Activated CD8-positive, alpha-beta memory T cell treated with anti-CD3 and anti-CD28 coated beads for 4 hours (primary cell): ENCODE data around the gene PTGER1.
"Not testable (repeated sequence)": the region's sequence is repeated elsewhere in the genome, so short reads cannot be mapped to it uniquely, and the experiment has no call there.

Experiments used
- DNase-seq, 2 donors: peaks; one replicate each; pipeline ENCODE4 v3.0.0-alpha.2; 2020; ENCODE audit warnings: low read depth in 2 of 2

PTGER1 gene

GRCh38 chr19:14474827-14475226, 327 bp downstream of the PTGER1 start:
- DNase-seq: no peak

- no peak for DNase-seq
These were observed 1.1 kb downstream of the PTGER1 start for GRCh38 chr19:14473978-14474578.

GRCh38 chr19:14473073-14473977, 1.8 kb downstream of the PTGER1 start:
- DNase-seq: no peak

DNA sequence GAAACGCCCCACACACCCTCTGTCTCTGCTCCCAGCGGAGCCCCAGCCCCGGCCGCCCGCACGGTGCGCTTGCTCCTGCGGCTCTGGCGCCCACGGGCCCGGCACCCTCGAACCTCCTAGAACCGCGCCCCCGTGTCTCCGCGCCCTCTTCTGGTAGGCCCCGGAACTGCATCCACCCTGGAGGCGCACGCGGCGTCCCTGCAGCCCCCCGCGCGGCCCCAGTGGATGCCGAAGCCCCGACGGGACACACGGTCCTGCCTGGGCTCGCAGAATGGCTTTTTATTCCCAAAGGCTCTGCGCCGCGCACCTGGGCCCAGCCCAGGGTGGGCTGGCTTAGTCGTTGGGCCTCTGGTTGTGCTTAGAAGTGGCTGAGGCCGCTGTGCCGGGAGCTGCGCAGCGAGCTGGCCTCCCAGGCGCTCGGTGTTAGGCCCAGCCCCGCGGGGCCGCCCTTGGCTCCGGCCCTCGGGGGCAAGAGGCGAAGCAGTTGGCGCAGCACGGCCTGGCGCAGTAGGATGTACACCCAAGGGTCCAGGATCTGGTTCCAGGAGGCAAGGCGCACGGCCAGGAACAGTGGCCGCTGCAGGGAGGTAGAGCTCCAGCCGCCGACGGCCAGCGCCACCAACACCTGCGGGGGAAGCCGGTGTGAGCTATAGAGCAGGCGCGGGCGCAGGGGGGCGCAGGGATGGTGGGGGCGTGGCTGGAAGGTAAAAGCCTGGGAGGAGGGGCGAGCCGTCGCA, 2.8 kb downstream of the PTGER1 start:
- DNase-seq: peak; percentile 66 to 83

- DNase-seq: no peak
These were observed 3.5 kb downstream of the PTGER1 start for GRCh38 chr19:14471436-14472187.

- no peak for DNase-seq
These were observed 4.9 kb downstream of the PTGER1 start for GRCh38 chr19:14470031-14470876.

DNA sequence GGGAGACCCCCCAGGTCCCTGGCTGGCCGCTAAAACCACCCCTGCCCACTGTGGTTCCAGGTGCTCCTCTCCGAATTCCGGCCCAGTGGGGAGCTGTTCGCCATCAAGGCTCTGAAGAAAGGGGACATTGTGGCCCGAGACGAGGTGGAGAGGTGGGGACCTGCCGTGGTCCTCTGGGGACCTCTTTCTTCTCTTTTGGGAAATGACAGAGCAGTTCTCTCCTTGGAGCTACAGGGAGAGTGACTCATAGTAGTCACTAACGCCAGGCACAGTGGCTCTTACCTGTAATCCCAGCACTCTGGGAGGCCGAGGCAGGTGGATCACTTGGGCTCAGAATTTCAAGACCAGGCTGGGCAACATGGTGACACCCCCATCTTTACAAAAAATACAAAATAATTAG, 7.3 kb downstream of the PTGER1 start:
- DNase-seq: no peak

- no peak for DNase-seq
These were observed 7.8 kb downstream of the PTGER1 start for GRCh38 chr19:14467391-14467790.

DNA sequence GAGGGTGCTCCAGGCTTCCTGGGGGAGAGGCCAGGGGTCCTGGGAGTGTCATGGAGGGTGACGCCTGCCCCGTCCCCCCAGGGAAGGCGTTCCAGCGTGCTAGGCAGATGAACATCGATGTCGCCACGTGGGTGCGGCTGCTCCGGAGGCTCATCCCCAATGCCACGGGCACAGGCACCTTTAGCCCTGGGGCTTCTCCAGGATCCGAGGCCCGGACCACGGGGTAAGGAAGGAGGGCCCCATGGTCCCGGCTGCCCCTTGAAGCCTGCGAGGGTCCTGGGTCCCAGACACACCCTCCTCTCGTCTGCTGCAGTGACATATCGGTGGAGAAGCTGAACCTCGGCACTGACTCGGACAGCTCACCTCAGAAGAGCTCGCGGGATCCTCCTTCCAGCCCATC, 11.4 kb downstream of the PTGER1 start:
- no peak for DNase-seq

GRCh38 chr19:14462401-14462800, 12.8 kb downstream of the PTGER1 start:
- not testable (repeated sequence) for DNase-seq

GRCh38 chr19:14460935-14461334, 14.2 kb downstream of the PTGER1 start:
- DNase-seq: no peak

GRCh38 chr19:14459703-14460102, 15.5 kb downstream of the PTGER1 start:
- DNase-seq: peak in 1 of 2 donors; percentile 17

- not testable (repeated sequence) for DNase-seq
These were observed 22.9 kb downstream of the PTGER1 start for GRCh38 chr19:14452303-14452702.

DNA sequence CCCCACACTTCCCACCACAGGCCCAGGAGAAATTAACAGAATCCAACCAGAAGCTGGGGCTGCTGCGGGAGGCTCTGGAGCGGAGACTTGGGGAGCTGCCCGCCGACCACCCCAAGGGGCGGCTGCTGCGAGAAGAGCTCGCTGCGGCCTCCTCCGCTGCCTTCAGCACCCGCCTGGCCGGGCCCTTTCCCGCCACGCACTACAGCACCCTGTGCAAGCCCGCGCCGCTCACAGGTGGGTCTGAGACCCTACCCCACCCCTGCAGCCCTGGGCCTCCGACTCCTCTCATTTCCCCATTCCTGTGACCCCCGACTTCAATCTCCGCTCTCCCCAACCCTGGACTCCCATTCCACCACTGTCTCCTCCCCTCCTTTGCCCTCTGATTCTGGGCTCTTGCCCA, 24.3 kb downstream of the PTGER1 start:
- no peak for DNase-seq

- DNase-seq: peak in 1 of 2 donors; percentile 28
These were observed 24.8 kb downstream of the PTGER1 start for GRCh38 chr19:14450168-14450874.

GRCh38 chr19:14449321-14449720, 25.8 kb downstream of the PTGER1 start:
- no peak for DNase-seq

DNA sequence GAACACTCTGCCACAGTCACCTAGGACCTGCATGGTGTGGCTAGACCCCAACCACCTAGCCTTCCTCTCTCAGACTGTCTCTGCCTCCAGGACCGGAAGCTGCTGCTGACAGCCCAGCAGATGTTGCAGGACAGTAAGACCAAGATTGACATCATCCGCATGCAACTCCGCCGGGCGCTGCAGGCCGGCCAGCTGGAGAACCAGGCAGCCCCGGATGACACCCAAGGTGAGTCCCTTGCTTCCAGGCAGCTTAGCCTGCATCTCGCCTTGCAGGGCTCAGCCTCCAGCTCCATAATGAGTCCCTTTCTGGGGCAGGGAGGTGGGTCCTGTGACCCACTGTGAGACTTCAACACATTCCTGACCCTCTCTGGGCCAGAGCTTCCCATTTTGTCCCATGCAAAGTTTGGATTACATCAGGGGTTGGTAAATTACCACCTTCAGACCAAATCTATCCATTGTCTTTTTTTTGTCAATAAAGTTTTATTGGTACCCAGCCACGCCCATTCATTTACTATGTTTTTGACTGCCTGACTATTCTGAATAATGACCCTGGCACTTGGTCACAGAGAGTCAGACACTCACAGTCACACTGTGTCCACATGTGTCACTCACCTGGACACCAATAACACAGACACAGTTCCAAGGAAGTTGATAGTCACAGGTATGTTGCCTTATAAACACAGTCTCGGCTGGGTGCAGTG, 28.7 kb downstream of the PTGER1 start:
- DNase-seq: no peak

- no peak for DNase-seq
These were observed 31.4 kb downstream of the PTGER1 start for GRCh38 chr19:14443632-14444216.
